ENCODE data around the gene NEFH. TPM values are rescaled to one million over a fixed set of nuclear protein-coding genes. Genes with fewer than 3 reads are reported as not detected.

NEFH gene
- total RNA-seq, 1 donor from 2014 or later = 0.69 TPM

GRCh38 chr22:29521526-29521925 is 41.5 kb downstream of the NEFH start:
- peaks cover 28% of the 10 kb centered on the region for H3K36me3 Mint-ChIP-seq (ENCODE audit: insufficient read depth)
- no peaks in the 10 kb centered on the region for H3K27me3 Mint-ChIP-seq
- TF ChIP-seq, protein P1, sequence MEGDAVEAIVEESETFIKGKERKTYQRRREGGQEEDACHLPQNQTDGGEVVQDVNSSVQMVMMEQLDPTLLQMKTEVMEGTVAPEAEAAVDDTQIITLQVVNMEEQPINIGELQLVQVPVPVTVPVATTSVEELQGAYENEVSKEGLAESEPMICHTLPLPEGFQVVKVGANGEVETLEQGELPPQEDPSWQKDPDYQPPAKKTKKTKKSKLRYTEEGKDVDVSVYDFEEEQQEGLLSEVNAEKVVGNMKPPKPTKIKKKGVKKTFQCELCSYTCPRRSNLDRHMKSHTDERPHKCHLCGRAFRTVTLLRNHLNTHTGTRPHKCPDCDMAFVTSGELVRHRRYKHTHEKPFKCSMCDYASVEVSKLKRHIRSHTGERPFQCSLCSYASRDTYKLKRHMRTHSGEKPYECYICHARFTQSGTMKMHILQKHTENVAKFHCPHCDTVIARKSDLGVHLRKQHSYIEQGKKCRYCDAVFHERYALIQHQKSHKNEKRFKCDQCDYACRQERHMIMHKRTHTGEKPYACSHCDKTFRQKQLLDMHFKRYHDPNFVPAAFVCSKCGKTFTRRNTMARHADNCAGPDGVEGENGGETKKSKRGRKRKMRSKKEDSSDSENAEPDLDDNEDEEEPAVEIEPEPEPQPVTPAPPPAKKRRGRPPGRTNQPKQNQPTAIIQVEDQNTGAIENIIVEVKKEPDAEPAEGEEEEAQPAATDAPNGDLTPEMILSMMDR (IDR thresholded peaks at IDR 0.05; ENCODE audit: unreplicated experiment) = no peak
- no peaks in the 10 kb centered on the region for H3K9me3 Mint-ChIP-seq (ENCODE audit: low read depth)
- no peaks in the 10 kb centered on the region for H3K4me1 Mint-ChIP-seq (ENCODE audit: low read depth)
- DNase-seq (ENCODE audit: low spot score, unreplicated experiment) = no peak
- no peak overlapping the region for H3K27ac Mint-ChIP-seq
- H3K4me3 Mint-ChIP-seq (ENCODE audit: low read depth) = no peak overlapping the region

GRCh38 chr22:29523761-29524160 is 43.7 kb downstream of the NEFH start:
- Mint-ChIP-seq H3K27ac (no peak overlapping the region), H3K27me3 (no peaks in the 10 kb centered on the region), H3K9me3 (ENCODE audit: low read depth) (no peaks in the 10 kb centered on the region), H3K4me1 (ENCODE audit: low read depth) (no peaks in the 10 kb centered on the region), H3K36me3 (ENCODE audit: insufficient read depth) (peaks cover 33% of the 10 kb centered on the region), H3K4me3 (ENCODE audit: low read depth) (no peak overlapping the region)
- DNase-seq (ENCODE audit: low spot score, unreplicated experiment) = no peak
- TF ChIP-seq, protein P1 (IDR thresholded peaks at IDR 0.05; ENCODE audit: unreplicated experiment) = no peak

- no peak overlapping the region for H3K27ac Mint-ChIP-seq
- DNase-seq (ENCODE audit: low spot score, unreplicated experiment) = peak; percentile 25
- H3K9me3 Mint-ChIP-seq (ENCODE audit: low read depth) = no peaks in the 10 kb centered on the region
- no peaks in the 10 kb centered on the region for H3K4me1 Mint-ChIP-seq (ENCODE audit: low read depth)
- TF ChIP-seq, protein P1 (IDR thresholded peaks at IDR 0.05; ENCODE audit: unreplicated experiment) = peak; percentile 49
- H3K4me3 Mint-ChIP-seq (ENCODE audit: low read depth) = no peak overlapping the region
- H3K27me3 Mint-ChIP-seq = no peaks in the 10 kb centered on the region
- peaks cover 34% of the 10 kb centered on the region for H3K36me3 Mint-ChIP-seq (ENCODE audit: insufficient read depth)
Measured at GRCh38 chr22:29524442-29525191, 44.6 kb downstream of the NEFH start.

DNA sequence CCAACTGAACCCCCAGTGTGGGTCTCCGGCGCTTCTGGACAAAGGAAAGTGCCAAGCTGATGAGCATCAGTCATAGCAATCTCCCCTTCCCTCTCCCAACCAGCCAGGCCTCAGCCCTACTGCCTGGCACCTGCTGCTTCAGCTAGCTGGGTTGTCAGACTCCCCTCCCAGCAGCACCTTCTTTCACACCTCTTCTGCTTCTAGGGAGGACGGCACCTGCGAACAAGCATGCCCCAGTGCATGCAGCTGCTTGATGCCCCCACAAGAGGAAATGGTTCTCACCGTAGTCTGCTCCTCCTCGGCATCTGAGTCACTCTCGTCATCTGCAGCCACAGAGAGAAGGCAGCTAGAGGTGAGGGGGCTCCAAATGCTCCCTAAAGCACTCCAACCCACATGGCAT is 48.1 kb downstream of the NEFH start:
- Mint-ChIP-seq H3K27ac (no peak overlapping the region), H3K9me3 (ENCODE audit: low read depth) (no peaks in the 10 kb centered on the region), H3K4me3 (ENCODE audit: low read depth) (no peak overlapping the region), H3K4me1 (ENCODE audit: low read depth) (no peaks in the 10 kb centered on the region), H3K36me3 (ENCODE audit: insufficient read depth) (peaks cover 34% of the 10 kb centered on the region), H3K27me3 (no peaks in the 10 kb centered on the region)
- DNase-seq (ENCODE audit: low spot score, unreplicated experiment) = no peak
- TF ChIP-seq, protein P1 (IDR thresholded peaks at IDR 0.05; ENCODE audit: unreplicated experiment) = no peak

DNA sequence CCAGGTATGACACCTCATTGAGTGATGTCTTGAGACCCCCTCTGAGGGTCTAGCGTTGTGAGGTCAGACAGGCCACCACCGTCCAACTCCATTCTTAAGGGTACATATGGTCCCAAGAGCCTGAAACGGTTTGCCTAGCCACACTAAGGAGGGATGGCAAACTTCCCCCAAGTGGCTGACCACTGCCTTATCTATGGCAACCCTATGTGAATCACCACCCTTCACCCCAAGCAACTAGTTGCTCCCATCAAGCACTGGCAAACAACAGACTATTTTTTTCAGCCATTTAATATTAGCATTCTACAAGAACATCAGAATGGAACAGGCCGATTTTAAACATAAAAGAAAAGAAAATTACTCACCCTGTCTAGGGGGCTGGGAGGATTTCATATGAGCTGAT is 50.7 kb downstream of the NEFH start:
- H3K4me1 Mint-ChIP-seq (ENCODE audit: low read depth) = no peaks in the 10 kb centered on the region
- no peak overlapping the region for H3K4me3 Mint-ChIP-seq (ENCODE audit: low read depth)
- no peak overlapping the region for H3K27ac Mint-ChIP-seq
- TF ChIP-seq, protein P1 (IDR thresholded peaks at IDR 0.05; ENCODE audit: unreplicated experiment) = no peak
- no peak for DNase-seq (ENCODE audit: low spot score, unreplicated experiment)
- H3K9me3 Mint-ChIP-seq (ENCODE audit: low read depth) = no peaks in the 10 kb centered on the region
- no peaks in the 10 kb centered on the region for H3K27me3 Mint-ChIP-seq
- H3K36me3 Mint-ChIP-seq (ENCODE audit: insufficient read depth) = peaks cover 35% of the 10 kb centered on the region

Measured in progenitor cell of endocrine pancreas (in vitro differentiated cells).